Stimulated activated naive B cell treated with anti-CD40 and anti-IgM and Interleukin-4, amounts not matched to agents 10 μg/mL and 1 μg/mL and 100 μg/mL, for 72 hours (primary cell): ENCODE measurements around the gene NIT2.

ENCODE experiments used
- ATAC-seq, 2 donors: fragments of 150-1000 bp; cut with Tn5 transposase; replicated peaks; 2 replicates each; pipeline ENCODE4 v1.10.0; 2021; ENCODE audit warnings: moderate library complexity in 1 of 2
- DNase-seq: peaks from one replicate; pipeline ENCODE4 v3.0.0; 2021
- H3K27ac Mint-ChIP-seq: one replicate; pipeline ENCODE4 v1.8.0; 2022; ENCODE audit warnings: mild to moderate bottlenecking, mixed read lengths
- H3K27me3 Mint-ChIP-seq, 2 donors: one replicate each; pipeline ENCODE4 v1.8.0; 2022; ENCODE audit warnings: mixed read lengths in 2 of 2
- H3K36me3 Mint-ChIP-seq, 2 donors: one replicate each; pipeline ENCODE4 v1.8.0; 2022; ENCODE audit warnings: mixed read lengths in 2 of 2, mild to moderate bottlenecking in 1 of 2
- H3K4me1 Mint-ChIP-seq, 2 donors: one replicate each; pipeline ENCODE4 v1.8.0; 2022; ENCODE audit warnings: mixed read lengths in 2 of 2, mild to moderate bottlenecking in 1 of 2
- H3K4me3 Mint-ChIP-seq, 2 donors: one replicate each; pipeline ENCODE4 v1.8.0; 2022; ENCODE audit warnings: mild to moderate bottlenecking in 2 of 2, mixed read lengths in 2 of 2, moderate library complexity in 1 of 2
- H3K9me3 Mint-ChIP-seq, 2 donors: one replicate each; pipeline ENCODE4 v1.8.0; 2022; ENCODE audit warnings: mixed read lengths in 2 of 2, mild to moderate bottlenecking in 1 of 2

The NIT2 gene, protein sequence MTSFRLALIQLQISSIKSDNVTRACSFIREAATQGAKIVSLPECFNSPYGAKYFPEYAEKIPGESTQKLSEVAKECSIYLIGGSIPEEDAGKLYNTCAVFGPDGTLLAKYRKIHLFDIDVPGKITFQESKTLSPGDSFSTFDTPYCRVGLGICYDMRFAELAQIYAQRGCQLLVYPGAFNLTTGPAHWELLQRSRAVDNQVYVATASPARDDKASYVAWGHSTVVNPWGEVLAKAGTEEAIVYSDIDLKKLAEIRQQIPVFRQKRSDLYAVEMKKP

DNA sequence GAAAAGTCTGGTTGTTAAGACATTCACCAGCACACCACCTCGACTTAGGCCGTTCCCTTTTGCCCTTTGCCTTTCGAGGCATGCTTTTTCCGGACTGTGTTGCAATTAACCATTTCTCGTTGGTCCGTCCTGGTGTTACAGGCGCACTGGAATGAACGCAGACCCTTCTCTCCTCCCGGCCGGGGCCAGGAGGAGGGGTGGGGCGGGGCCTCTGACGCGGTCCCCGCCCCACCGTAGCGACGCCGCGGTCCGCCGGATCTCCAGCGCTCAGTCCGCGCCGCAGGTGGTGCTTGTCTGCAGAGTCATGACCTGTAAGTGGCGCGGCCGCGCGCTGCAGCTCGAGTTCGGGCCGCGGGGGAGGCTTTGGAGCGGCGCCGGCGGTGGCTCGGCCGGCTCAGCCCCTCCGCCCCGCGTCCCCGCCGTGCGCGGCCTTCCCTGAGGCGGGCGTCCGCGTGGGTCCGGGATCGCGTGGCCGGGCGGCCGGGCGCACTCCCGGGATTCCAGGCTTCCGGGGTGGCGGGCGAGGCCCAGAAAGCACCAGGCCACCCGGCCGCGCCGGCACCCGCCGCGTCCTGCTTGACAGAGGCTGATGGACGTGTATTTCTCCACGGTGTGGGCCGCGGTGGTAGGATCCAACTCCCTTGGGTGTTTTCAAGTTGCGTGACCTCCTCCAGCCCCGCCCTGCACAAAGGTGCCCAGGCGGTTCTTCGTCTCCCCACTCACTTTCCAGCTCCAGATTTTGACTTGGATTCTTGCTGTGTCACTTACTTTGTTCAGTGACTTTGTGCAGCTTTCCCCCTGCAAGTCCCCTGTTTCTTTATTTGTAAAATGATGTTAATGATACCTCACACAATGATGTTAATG is at the start of gene NIT2:
Gene NIT2, plus strand, starts transcription at position 270 of the 864 bp plus-strand sequence. Its CDS starts 35 bp downstream, at position 305.
- H3K36me3 Mint-ChIP-seq, result peaks cover 7 to 24% of the 10 kb centered on the region in 2 donors

DNA sequence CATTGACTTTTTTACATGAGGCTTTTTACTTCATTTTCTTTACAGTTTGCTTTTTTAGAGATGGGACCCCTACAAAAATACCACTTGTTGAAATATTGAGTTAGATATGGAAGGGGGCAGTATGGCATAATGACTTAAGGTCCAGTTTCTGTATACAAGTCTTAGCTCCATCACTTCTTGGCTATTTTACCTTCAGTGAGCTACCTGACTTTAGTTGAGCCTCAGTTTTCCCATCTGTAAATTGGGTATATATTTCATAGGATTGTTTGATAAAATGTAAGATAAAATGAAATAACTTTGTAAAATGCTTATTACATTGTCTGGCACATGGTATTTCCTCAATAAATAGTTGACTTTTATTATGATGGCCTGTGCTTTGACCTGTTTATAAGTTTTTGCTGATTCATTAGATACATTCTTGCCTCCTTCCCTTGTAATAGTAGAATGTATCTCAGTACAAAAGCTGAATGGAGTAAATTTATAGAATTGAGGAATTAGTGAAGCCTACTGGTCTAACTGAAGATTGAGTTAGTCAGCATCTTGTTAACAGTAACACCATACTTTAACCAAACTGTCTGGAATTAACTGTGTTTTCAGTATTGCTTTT is 46.2 kb upstream of the NIT2 start:
- Mint-ChIP-seq H3K4me3 (no peak overlapping the region), H3K4me1 (peaks cover 5 to 6% of the 10 kb centered on the region in 2 donors), H3K27me3 (no peaks in the 10 kb centered on the region), H3K9me3 (no peaks in the 10 kb centered on the region), H3K36me3 (peaks cover 5 to 16% of the 10 kb centered on the region in 2 donors), H3K27ac (no peak overlapping the region)
- ATAC-seq (no peak), DNase-seq (no peak)

More for the DNA sequence above, at the start of gene NIT2:
- H3K27ac Mint-ChIP-seq, result peak within 1 kb of the TSS; percentile 100
- H3K9me3 Mint-ChIP-seq, result no peaks in the 10 kb centered on the region
- no peaks in the 10 kb centered on the region for H3K27me3 Mint-ChIP-seq
- DNase-seq (peak; percentile 72), ATAC-seq (peak; percentile 92 to 95)
- peak within 1 kb of the TSS; percentile 94 to 99 for H3K4me3 Mint-ChIP-seq
- peaks cover 12 to 20% of the 10 kb centered on the region in 2 donors for H3K4me1 Mint-ChIP-seq

DNA sequence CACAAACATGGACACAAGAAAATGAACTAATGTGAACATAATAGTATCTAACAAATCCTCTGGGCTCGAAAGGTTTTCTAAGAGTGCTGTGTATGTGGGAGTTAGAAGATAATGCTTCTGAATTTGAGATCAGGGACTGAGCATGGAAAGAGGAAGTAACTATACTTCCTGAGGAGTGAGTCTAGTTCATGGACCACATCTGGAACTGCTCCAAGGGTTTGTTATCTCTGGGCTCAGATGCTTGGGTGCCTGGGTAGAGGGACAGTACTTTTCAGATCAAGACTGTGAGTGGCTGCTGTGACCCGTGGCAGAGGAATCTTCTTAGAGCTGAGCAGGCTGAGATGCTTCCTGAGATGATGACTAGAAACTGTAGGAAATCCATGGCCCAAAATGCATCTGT is 45.2 kb upstream of the NIT2 start:
- DNase-seq (no peak), ATAC-seq (peak; percentile 36 to 42)
- peak overlapping the region; percentile 56 for H3K27ac Mint-ChIP-seq
- H3K4me1 Mint-ChIP-seq, result peaks cover 5 to 6% of the 10 kb centered on the region in 2 donors
- no peaks in the 10 kb centered on the region for H3K9me3 Mint-ChIP-seq
- H3K4me3 Mint-ChIP-seq, result no peak overlapping the region
- H3K36me3 Mint-ChIP-seq, result peaks cover 4 to 13% of the 10 kb centered on the region in 2 donors
- H3K27me3 Mint-ChIP-seq, result no peaks in the 10 kb centered on the region

DNA sequence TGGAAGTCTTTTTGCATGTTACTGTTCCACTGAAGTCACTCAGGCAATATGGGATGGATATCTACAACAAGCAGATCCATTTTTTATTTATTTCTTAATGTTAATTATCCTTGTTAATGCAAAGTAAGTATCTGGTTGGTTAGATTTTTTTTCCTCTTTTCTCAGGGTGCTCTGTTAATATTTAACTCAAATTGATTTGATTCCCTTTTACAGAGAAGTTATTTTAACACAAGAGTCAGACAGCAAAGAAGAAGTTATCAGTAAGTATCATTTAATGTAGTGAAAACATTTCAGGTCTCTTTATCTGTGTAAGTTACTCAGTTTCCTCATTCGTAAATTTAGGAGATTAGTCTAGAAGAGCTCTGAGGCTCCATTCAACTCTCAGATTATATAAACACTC is 39.5 kb upstream of the NIT2 start:
- H3K36me3 Mint-ChIP-seq, result peaks cover 12 to 19% of the 10 kb centered on the region in 2 donors

DNA sequence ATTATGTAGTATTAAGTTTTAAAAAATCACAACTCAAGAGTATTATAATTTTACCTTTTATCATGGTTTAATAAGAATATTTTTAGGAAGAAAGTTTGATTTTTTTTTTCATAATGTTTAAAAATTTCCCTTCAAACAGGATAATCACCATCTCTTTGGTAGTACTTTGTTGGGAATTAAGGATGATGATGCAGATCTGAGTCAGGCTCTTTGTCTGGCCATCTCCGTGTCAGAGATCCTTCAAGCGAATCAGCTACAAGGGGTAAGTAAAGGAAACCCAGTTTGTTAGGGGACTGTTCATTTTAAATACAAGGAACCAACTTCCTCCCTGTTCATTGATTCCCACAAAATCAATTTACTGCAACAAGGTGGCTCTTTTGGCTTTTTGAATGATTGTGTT is 36.8 kb upstream of the NIT2 start:
- Mint-ChIP-seq H3K4me1 (no peaks in the 10 kb centered on the region), H3K9me3 (no peaks in the 10 kb centered on the region), H3K4me3 (no peak overlapping the region), H3K27ac (no peak overlapping the region), H3K36me3 (peaks cover 17 to 28% of the 10 kb centered on the region in 2 donors), H3K27me3 (no peaks in the 10 kb centered on the region)
- ATAC-seq, result no peak
- no peak for DNase-seq

More for the DNA sequence above, 39.5 kb upstream of the NIT2 start:
- H3K4me3 Mint-ChIP-seq, result no peak overlapping the region
- ATAC-seq (no peak), DNase-seq (no peak)
- no peak overlapping the region for H3K27ac Mint-ChIP-seq
- no peaks in the 10 kb centered on the region for H3K27me3 Mint-ChIP-seq
- no peaks in the 10 kb centered on the region for H3K9me3 Mint-ChIP-seq
- H3K4me1 Mint-ChIP-seq, result no peaks in the 10 kb centered on the region

DNA sequence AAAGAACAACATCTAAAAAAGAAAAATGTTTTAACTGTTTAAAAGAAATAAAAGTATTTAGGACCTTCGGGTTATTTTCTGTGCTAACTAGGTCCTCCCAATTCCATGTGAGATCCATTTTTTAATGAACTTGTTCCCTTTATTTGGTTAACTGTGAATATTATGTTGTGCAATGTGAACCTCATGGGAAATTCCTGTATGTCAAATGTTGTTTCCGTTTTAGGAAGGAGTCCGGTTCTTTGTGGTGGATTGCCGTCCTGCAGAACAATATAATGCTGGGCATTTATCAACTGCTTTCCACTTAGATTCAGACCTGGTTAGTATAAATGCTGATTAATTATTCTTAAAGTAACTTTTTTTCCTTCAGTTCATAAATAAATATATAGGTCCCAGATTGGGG is 35.5 kb upstream of the NIT2 start:
- no peak for ATAC-seq
- no peaks in the 10 kb centered on the region for H3K4me1 Mint-ChIP-seq
- peaks cover 19 to 28% of the 10 kb centered on the region in 2 donors for H3K36me3 Mint-ChIP-seq
- no peaks in the 10 kb centered on the region for H3K27me3 Mint-ChIP-seq
- no peak overlapping the region for H3K4me3 Mint-ChIP-seq
- no peak overlapping the region for H3K27ac Mint-ChIP-seq
- DNase-seq, result no peak
- H3K9me3 Mint-ChIP-seq, result no peaks in the 10 kb centered on the region

DNA sequence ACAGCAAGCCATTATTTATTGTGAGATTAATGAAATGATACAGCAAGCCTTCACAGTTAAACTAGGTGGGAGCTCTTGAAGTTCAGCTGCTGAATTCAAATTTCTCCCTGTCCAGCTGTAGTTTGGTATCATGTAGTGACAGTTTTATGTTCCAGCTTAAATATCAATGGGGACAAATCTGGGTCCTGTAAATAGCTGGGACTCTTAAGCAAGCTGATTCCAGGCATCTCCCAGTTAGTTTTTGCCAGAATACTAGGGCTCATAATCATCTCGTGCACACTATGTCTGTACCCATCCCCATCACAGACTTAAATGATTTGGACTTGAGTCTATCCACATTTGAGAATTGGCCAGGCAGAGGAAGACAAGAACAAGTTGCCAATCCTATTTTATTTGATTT is 27.9 kb upstream of the NIT2 start:
- Mint-ChIP-seq H3K4me1 (no peaks in the 10 kb centered on the region), H3K4me3 (no peak overlapping the region), H3K27me3 (no peaks in the 10 kb centered on the region), H3K9me3 (no peaks in the 10 kb centered on the region), H3K27ac (no peak overlapping the region), H3K36me3 (peaks cover 4 to 25% of the 10 kb centered on the region in 2 donors)
- no peak for ATAC-seq
- no peak for DNase-seq

DNA sequence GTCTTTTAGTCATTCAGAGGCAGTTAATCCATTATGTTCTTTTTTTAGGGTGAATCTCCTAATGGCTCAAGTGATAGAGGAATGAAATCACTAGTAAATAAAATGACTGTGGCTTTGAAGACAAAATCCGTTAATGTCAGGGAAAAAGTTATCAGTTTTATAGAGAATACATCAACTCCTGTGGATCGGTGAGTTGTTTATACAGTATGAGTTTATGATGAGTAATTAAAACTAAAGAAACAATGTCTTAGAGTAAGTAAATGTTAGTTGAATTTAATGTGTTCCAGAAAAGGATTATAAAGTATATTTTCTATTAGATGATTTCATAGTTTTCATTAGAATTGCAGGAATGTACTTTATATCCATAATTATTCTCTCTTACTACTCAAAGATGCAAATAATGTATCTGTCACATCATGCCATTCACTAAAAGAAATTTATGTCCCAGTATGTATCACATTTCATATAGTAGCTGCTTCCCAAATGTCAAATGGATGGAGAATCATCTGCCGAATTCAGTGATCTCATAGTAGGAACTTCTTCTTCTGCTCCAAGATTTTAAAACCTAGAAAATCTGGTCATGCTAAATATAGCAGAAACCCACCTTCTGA is 24.1 kb upstream of the NIT2 start:
- Mint-ChIP-seq H3K4me1 (no peaks in the 10 kb centered on the region), H3K4me3 (no peak overlapping the region), H3K27me3 (no peaks in the 10 kb centered on the region), H3K27ac (no peak overlapping the region), H3K9me3 (no peaks in the 10 kb centered on the region), H3K36me3 (peaks cover 4 to 23% of the 10 kb centered on the region in 2 donors)
- no peak for ATAC-seq
- DNase-seq, result no peak

DNA sequence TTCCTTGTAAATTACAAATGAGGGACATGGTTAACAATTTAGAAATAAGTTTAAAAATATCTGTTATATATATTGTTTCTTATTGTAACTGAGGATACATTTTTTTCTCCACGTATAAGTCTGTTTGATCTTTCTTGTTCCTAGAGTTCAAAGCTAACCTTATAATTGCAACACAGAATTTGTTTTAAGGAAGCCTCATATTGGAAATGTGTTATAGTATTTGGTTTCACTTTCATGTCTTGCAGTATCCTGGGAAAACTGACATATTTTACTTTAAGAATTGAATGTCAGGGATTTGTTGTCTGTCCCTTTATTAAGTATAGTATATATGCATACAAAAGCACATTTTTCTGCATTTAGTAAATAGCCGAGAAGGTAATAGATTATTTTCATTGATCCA is 23.5 kb upstream of the NIT2 start:
- Mint-ChIP-seq H3K27ac (no peak overlapping the region), H3K4me1 (no peaks in the 10 kb centered on the region)
- ATAC-seq, result no peak

DNA sequence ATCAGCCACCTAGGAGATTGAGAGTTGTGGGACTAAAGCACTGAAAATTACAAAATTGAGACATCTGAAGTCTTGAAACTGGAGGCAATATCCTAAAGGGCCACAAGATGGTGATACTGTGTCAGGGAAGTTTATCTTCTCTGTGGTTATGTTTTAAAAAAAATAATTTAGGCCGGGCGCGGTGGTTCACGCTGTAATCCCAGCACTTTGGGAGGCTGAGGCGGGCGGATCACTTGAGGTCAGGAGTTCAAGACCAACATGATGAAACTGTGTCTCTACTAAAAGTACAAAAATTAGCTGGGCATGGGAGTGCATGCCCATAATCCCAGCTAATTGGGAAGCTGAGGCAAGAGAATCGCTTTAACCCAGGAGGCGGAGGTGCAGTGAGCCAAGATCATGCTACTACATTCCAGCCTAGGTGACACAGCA is 17.9 kb upstream of the NIT2 start:
- H3K4me1 Mint-ChIP-seq, result peaks cover 2 to 4% of the 10 kb centered on the region in 2 donors
- H3K36me3 Mint-ChIP-seq, result peaks cover 8 to 17% of the 10 kb centered on the region in 2 donors
- H3K4me3 Mint-ChIP-seq, result peak overlapping the region in 1 of 2 donors; percentile 22
- no peaks in the 10 kb centered on the region for H3K27me3 Mint-ChIP-seq
- no peak for DNase-seq
- peak overlapping the region; percentile 47 for H3K27ac Mint-ChIP-seq
- no peaks in the 10 kb centered on the region for H3K9me3 Mint-ChIP-seq
- peak; percentile 60 to 65 for ATAC-seq

More for the DNA sequence above, 23.5 kb upstream of the NIT2 start:
- no peak for DNase-seq
- no peaks in the 10 kb centered on the region for H3K9me3 Mint-ChIP-seq
- H3K36me3 Mint-ChIP-seq, result peaks cover 4 to 21% of the 10 kb centered on the region in 2 donors
- H3K4me3 Mint-ChIP-seq, result no peak overlapping the region
- no peaks in the 10 kb centered on the region for H3K27me3 Mint-ChIP-seq

DNA sequence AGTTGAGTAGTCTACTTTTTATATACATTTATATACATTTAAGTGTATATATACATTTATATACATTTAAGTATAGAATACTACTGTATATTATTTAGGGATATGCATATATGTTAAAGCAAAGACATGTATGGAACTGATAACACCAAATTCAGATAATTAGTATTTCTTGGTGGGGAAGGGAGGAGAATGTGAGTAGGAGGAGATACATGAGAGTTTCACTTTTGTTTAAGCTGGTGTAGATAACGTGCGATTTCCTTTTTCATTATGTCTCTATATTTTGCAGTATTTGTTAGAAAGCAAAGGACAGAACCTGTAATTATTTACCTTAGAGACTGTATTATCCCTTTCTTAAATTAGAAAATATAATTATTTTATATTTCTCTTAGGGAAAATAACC is 16.6 kb upstream of the NIT2 start:
- no peak overlapping the region for H3K4me3 Mint-ChIP-seq
- H3K36me3 Mint-ChIP-seq, result peaks cover 8 to 17% of the 10 kb centered on the region in 2 donors
- no peak overlapping the region for H3K27ac Mint-ChIP-seq
- ATAC-seq, result no peak
- no peaks in the 10 kb centered on the region for H3K27me3 Mint-ChIP-seq
- H3K4me1 Mint-ChIP-seq, result peaks cover 2 to 4% of the 10 kb centered on the region in 2 donors
- H3K9me3 Mint-ChIP-seq, result no peaks in the 10 kb centered on the region
- no peak for DNase-seq

DNA sequence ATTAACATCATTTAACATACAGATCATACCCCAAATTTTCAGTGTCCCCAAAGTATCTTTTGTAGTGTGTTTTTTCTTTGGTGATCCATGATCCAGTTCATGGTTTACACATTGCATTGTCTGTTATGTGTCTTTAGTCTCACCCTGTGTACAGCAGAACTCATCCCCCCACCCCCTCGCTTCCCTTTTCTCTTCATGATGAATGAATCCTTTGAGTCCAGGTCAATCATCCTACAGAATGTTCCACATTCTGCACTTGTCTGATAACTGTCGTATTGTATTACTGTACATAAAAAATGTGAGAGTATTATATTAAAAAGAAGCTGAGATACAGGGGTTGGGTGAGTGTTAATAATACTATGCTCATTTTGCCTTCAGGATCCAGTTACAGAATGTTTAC is 14.6 kb upstream of the NIT2 start:
- H3K4me3 Mint-ChIP-seq, result no peak overlapping the region
- ATAC-seq (no peak), DNase-seq (no peak)
- no peaks in the 10 kb centered on the region for H3K9me3 Mint-ChIP-seq
- peaks cover 6 to 12% of the 10 kb centered on the region in 2 donors for H3K36me3 Mint-ChIP-seq
- no peaks in the 10 kb centered on the region for H3K27me3 Mint-ChIP-seq
- H3K27ac Mint-ChIP-seq, result no peak overlapping the region
- peaks cover 2 to 4% of the 10 kb centered on the region in 2 donors for H3K4me1 Mint-ChIP-seq

DNA sequence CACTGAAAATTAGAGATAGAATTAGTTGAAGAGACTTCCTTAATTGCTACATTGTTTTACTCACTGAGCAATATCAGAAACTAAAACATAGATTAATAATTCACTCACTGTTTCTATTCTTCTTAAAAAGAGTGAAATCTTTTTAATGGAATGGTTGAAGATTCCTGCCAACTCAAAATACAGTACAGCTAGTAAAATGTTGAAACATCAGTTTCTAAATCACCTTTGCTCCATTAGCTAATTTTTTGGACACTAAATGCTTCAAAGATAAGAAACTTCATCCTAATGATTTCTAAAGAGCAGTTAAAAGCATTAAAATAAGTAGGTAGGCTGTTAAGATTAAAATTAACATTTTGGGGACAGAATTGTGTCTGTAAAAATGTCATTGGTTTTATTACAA is 10.5 kb upstream of the NIT2 start:
- H3K4me3 Mint-ChIP-seq, result no peak overlapping the region
- no peak overlapping the region for H3K27ac Mint-ChIP-seq
- peaks cover 17 to 26% of the 10 kb centered on the region in 2 donors for H3K36me3 Mint-ChIP-seq
- H3K27me3 Mint-ChIP-seq, result no peaks in the 10 kb centered on the region
- no peaks in the 10 kb centered on the region for H3K9me3 Mint-ChIP-seq
- DNase-seq (no peak), ATAC-seq (no peak)
- no peaks in the 10 kb centered on the region for H3K4me1 Mint-ChIP-seq

DNA sequence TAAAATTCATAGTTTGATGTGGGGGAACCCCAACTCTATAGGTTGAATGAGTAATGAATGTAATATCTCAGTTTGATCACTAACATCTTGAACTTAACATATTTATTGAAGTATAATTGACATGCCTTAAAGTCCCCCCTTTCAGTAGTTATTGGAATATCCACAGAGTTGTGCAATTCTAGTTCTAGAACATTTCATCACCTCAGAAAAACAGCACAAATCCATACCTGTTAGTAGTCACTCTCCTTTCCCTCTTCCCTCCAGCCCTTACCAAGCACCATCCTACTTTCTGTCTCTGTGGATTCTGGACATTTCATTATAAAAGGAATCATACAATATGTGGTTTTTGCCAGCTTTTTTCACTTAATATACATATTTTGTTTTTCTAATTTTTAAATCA is 8.7 kb upstream of the NIT2 start:
- no peak overlapping the region for H3K4me3 Mint-ChIP-seq

More for the DNA sequence above, 8.7 kb upstream of the NIT2 start:
- Mint-ChIP-seq H3K9me3 (no peaks in the 10 kb centered on the region), H3K27me3 (no peaks in the 10 kb centered on the region), H3K36me3 (peaks cover 11 to 17% of the 10 kb centered on the region in 2 donors), H3K4me1 (no peaks in the 10 kb centered on the region), H3K27ac (no peak overlapping the region)
- DNase-seq, result no peak
- ATAC-seq, result no peak
